T-cell (primary cell): ENCODE results near the gene RNASEH2A. TPM values are rescaled to one million over a fixed set of nuclear protein-coding genes. Genes with fewer than 3 reads are reported as not detected.

Source experiments
- ATAC-seq, 4 experiments: fragments of 200-7000 bp in 3 of 4; fragments of 150-1000 bp in 1 of 4; cut with Tn5 transposase; replicated peaks in 1 of 4; 1 replicate in 3 of 4; 2 replicates in 1 of 4; pipeline ENCODE4 v1.10.0; 2021; ENCODE audit warnings: moderate library complexity in 3 of 4, mild to moderate bottlenecking in 2 of 4, moderate number of reproducible peaks in 1 of 4
- CTCF ChIA-PET, 2 donors: fragments of 300-600 bp; sonication (Branson Sonifier 250); formaldehyde crosslinking; loops; one replicate each; lab custom pipeline; 2022; ENCODE audit warnings: antibody characterized with exemption in 2 of 2; lab: Charles Lee
- POLR2A ChIA-PET, 2 donors: fragments of 300-600 bp; sonication (Branson Sonifier 250); formaldehyde crosslinking; loops; one replicate each; lab custom pipeline; 2022; ENCODE audit warnings: antibody characterized with exemption in 2 of 2; lab: Charles Lee
- DNase-seq, 35 experiments: peaks; one replicate each; pipeline versions ENCODE4 v3.0.0 to v3.0.0-alpha.2; 2013 to 2023
- H3K27ac ChIP-seq: one replicate; pipeline ENCODE4 v1.5.1; 2013; ENCODE audit warnings: low read length
- H3K27me3 ChIP-seq, 2 experiments: replicated peaks in 1 of 2; 1 replicate in 1 of 2; 2 replicates in 1 of 2; pipeline versions ENCODE4 v1.6.1 to v1.7.0; 2013; ENCODE audit warnings: low read length in 1 of 2, mixed read lengths in 1 of 2; ENCODE audit not compliant: control insufficient read depth in 2 of 2, insufficient read depth in 2 of 2; ENCODE audit errors: extremely low read depth in 1 of 2
- H3K36me3 ChIP-seq, 2 donors: 1 replicate in 1 of 2; 2 replicates in 1 of 2; pipeline versions ENCODE4 v1.6.1 to v1.7.0; 2013; ENCODE audit warnings: low read length in 1 of 2; ENCODE audit not compliant: control insufficient read depth in 2 of 2, insufficient read depth in 1 of 2; ENCODE audit errors: extremely low read depth in 1 of 2
- H3K4me1 ChIP-seq, 2 experiments: 1 replicate in 1 of 2; 2 replicates in 1 of 2; pipeline versions ENCODE4 v1.6.1 to v1.7.0; 2013; ENCODE audit warnings: low read length in 2 of 2, mixed read lengths in 1 of 2; ENCODE audit not compliant: insufficient read depth in 2 of 2, control insufficient read depth in 1 of 2; ENCODE audit errors: extremely low read depth in 1 of 2
- H3K4me3 ChIP-seq, 2 donors: 1 replicate in 1 of 2; 2 replicates in 1 of 2; pipeline versions ENCODE4 v1.5.1 to v1.7.0; 2013; ENCODE audit warnings: mild to moderate bottlenecking in 2 of 2, low read length in 1 of 2, moderate library complexity in 1 of 2; ENCODE audit not compliant: control insufficient read depth in 1 of 2; ENCODE audit errors: extremely low read depth in 1 of 2
- H3K9me3 ChIP-seq: 2 replicates; pipeline ENCODE4 v1.7.0; 2013
- H3K27ac Mint-ChIP-seq, 2 donors: one replicate each; pipeline ENCODE4 v1.8.0; 2020 to 2021; ENCODE audit warnings: mild to moderate bottlenecking in 2 of 2, mixed read lengths in 2 of 2
- H3K27me3 Mint-ChIP-seq, 2 donors: one replicate each; pipeline ENCODE4 v1.8.0; 2021 to 2022; ENCODE audit warnings: mixed read lengths in 2 of 2
- H3K36me3 Mint-ChIP-seq: one replicate; pipeline ENCODE4 v1.8.0; 2021; ENCODE audit warnings: mixed read lengths
- H3K4me1 Mint-ChIP-seq, 3 donors: one replicate each; pipeline ENCODE4 v1.8.0; 2020 to 2022; ENCODE audit warnings: mixed read lengths in 3 of 3, mild to moderate bottlenecking in 1 of 3
- H3K4me3 Mint-ChIP-seq, 3 donors: one replicate each; pipeline ENCODE4 v1.8.0; 2020 to 2022; ENCODE audit warnings: mild to moderate bottlenecking in 3 of 3, mixed read lengths in 3 of 3, moderate library complexity in 3 of 3
- H3K9me3 Mint-ChIP-seq, 3 donors: one replicate each; pipeline ENCODE4 v1.8.0; 2020 to 2022; ENCODE audit warnings: mixed read lengths in 3 of 3
- WGBS: methylation state at CpG from one replicate; pipeline ENCODE4 v1.1.5; 2013; ENCODE audit warnings: missing lambda C conversion rate; ENCODE audit not compliant: insufficient coverage; 5-methylcytosine and 5-hydroxymethylcytosine counted together
- total RNA-seq, 35 experiments: library from RNA in 6 of 35; stranded (reverse) in 6 of 35; fragments of 120-200 nt in 1 of 35; gene quantifications; one replicate each; pipeline versions ENCODE4 v1.2.1 to v1.2.4 and lab custom pipeline; 2013 to 2026

The RNASEH2A gene
- total RNA-seq, 5 donors from 2014 or later (not counting 1 experiment from before 2014, with no cell fraction given) = 4.7 to 18.0 (median 15.0) TPM

DNA sequence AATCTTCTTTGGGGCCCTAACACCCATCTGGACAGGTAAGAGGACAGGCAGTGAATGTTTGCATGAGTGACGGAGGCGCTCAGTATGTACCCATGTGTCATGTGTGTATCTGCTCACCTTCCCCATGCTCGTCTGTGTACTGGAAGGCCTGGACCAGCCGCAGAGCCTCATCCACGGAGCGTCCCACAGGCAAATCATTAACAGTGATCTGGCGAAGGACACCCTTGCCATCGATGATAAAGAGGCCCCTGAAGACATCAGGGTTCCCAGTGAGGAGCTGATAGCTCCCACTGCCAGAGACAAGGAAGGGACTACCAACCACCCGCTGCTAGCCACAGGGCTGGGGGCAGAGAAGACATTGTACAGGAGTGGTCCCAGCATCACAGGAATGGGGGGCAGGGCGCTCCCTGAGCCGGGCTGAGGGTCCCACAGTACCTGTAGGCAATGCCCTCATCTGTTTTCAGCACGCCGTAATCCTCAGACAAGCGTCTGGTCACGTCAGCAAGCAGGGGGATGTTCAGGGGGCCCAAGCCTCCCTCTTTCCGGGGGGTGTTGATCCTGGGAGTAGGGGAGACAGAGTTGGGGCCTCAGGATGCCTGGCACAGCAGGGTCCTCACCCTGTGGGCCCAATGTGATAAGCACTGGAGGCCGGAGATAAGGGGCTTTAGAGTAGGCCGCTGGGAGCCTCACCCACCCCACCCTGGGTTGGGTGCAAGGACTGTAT, 6.5 kb upstream of the RNASEH2A start:
- Mint-ChIP-seq H3K4me1 (peaks cover 30 to 38% (median 36%) of the 10 kb centered on the region in 3 donors), H3K27ac (peak overlapping the region; percentile 76 to 85), H3K36me3 (peaks cover 3% of the 10 kb centered on the region), H3K4me3 (peak overlapping the region; percentile 86 to 87 (median 86)), H3K9me3 (no peaks in the 10 kb centered on the region), H3K27me3 (no peaks in the 10 kb centered on the region)
- peaks cover 0 to 21% of the 10 kb centered on the region in 2 donors for H3K36me3 ChIP-seq
- peak overlapping the region; percentile 18 for H3K27ac ChIP-seq
- ChIA-PET CTCF (interaction anchor here (0.6 to 1.4 kb wide), 5 partner anchors 24 to 74 kb away, joined by 3 to 6 read pairs (median 5); no protein-coding TSS in a partner anchor), POLR2A (interaction anchor here (0.6 to 0.7 kb wide), 4 partner anchors 8 to 117 kb away, joined by 3 read pairs; no protein-coding TSS in a partner anchor)
- peak overlapping the region in 1 of 2 donors; percentile 96 for H3K4me3 ChIP-seq
- H3K9me3 ChIP-seq = no peaks in the 10 kb centered on the region
- 94% methylated on average over 14 of the region's 18 CpGs for WGBS
- peaks cover 15 to 44% of the 10 kb centered on the region in 2 experiments for H3K4me1 ChIP-seq
- H3K27me3 ChIP-seq = no peaks in the 10 kb centered on the region
- ATAC-seq = no peak
- no peak for DNase-seq

- WGBS = no CpG with 5 or more reads among the region's 1 CpG
- no peaks in the 10 kb centered on the region for H3K9me3 ChIP-seq
- peaks cover 14 to 39% of the 10 kb centered on the region in 2 experiments for H3K4me1 ChIP-seq
- peak overlapping the region; percentile 93 to 96 for H3K4me3 ChIP-seq
- DNase-seq (no peak), ATAC-seq (no peak)
- H3K27ac ChIP-seq = peak overlapping the region; percentile 18
- POLR2A ChIA-PET = interaction anchor here (0.6 to 0.7 kb wide), 2 partner anchors 9 to 117 kb away, joined by 3 read pairs; no protein-coding TSS in a partner anchor
- H3K27me3 ChIP-seq = no peaks in the 10 kb centered on the region
- Mint-ChIP-seq H3K36me3 (peaks cover 3% of the 10 kb centered on the region), H3K4me3 (peak overlapping the region; percentile 86 to 87 (median 86)), H3K4me1 (peaks cover 28 to 35% (median 33%) of the 10 kb centered on the region in 3 donors), H3K27ac (peak overlapping the region; percentile 76 to 85), H3K9me3 (no peaks in the 10 kb centered on the region), H3K27me3 (no peaks in the 10 kb centered on the region)
- CTCF ChIA-PET = interaction anchor here in 1 of 2 donors (0.6 to 1.4 kb wide), 3 partner anchors 41 to 168 kb away, joined by 3 to 6 read pairs (median 5); no protein-coding TSS in a partner anchor
- H3K36me3 ChIP-seq = peaks cover 0 to 21% of the 10 kb centered on the region in 2 donors
Measured at GRCh38 chr19:12800466-12800770, 6.0 kb upstream of the RNASEH2A start.

DNA sequence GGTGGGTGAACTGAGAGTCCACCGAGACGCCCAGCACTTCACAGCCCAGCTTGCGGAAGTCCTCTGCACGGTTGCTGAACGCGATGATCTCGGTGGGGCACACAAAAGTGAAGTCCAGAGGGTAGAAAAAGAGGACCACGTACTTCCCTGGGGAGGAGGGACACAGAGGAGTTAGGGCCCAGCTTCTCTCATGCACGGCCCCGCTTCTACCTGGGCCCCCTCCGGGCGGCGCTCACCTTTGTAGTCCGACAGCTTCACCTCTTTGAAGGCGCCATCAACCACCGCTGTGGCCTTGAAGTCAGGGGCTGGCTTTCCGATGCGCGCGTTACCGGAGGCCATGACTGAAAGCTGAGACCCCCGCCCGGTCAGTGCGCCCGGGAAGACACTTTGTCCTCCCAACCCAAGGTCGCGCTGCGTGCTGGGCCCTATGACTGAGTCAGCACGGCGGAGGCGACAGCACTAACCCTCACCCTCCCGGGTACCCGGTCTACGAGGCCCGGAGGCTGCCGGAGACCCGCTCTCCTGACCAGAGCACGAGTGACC, 5.4 kb upstream of the RNASEH2A start:
- Histone ChIP-seq H3K36me3 (peaks cover 0 to 21% of the 10 kb centered on the region in 2 donors), H3K9me3 (no peaks in the 10 kb centered on the region), H3K27me3 (no peaks in the 10 kb centered on the region), H3K4me3 (peak overlapping the region; percentile 93 to 96), H3K27ac (peak overlapping the region; percentile 65), H3K4me1 (peaks cover 11 to 37% of the 10 kb centered on the region in 2 experiments)
- no peaks in the 10 kb centered on the region for H3K27me3 Mint-ChIP-seq
- DNase-seq = peak in 2 of 35 experiments; percentile 11 to 16
- peak overlapping the region; percentile 76 to 85 for H3K27ac Mint-ChIP-seq
- peaks cover 3% of the 10 kb centered on the region for H3K36me3 Mint-ChIP-seq
- peak; percentile 3 to 17 (median 10) for ATAC-seq
- no peaks in the 10 kb centered on the region for H3K9me3 Mint-ChIP-seq
- peaks cover 23 to 33% (median 29%) of the 10 kb centered on the region in 3 donors for H3K4me1 Mint-ChIP-seq
- CTCF ChIA-PET = interaction anchor here (0.5 to 1.4 kb wide), 4 partner anchors 36 to 290 kb away, joined by 3 to 6 read pairs (median 4); no protein-coding TSS in a partner anchor
- WGBS = 7% methylated on average over 30 of the region's 38 CpGs
- peak overlapping the region; percentile 86 to 87 (median 86) for H3K4me3 Mint-ChIP-seq
- POLR2A ChIA-PET = interaction anchor here (0.6 to 0.7 kb wide), 4 partner anchors 9 to 1604 kb away, joined by 3 to 7 read pairs (median 3); no protein-coding TSS in a partner anchor

GRCh38 chr19:12801466-12802266, 4.7 kb upstream of the RNASEH2A start, which contains the start of the genes PRDX2 and THSD8:
PRDX2 (minus strand) TSS chr19:12801800; CDS start chr19:12801261, 539 bp downstream.
THSD8 (plus strand) TSS chr19:12802069; CDS start chr19:12802072, 3 bp downstream.
- ATAC-seq (peak; percentile 22 to 80 (median 78)), DNase-seq (peak in 27 of 35 experiments; percentile 33 to 83 (median 58))
- peaks cover 0 to 2% of the 10 kb centered on the region in 2 experiments for H3K27me3 ChIP-seq
- H3K4me1 ChIP-seq = peaks cover 6 to 37% of the 10 kb centered on the region in 2 experiments
- no peaks in the 10 kb centered on the region for H3K9me3 ChIP-seq
- peak within 1 kb of the TSS; percentile 93 to 96 for H3K4me3 ChIP-seq
- peaks cover 0 to 20% of the 10 kb centered on the region in 2 donors for H3K36me3 ChIP-seq
- H3K4me3 Mint-ChIP-seq = peak within 1 kb of the TSS; percentile 86 to 87 (median 86)
- CTCF ChIA-PET = interaction anchor here in 1 of 2 donors (0.6 kb wide), 1 partner anchor 290 kb away, joined by 4 read pairs; no protein-coding TSS in a partner anchor
- no peaks in the 10 kb centered on the region for H3K9me3 Mint-ChIP-seq
- H3K27ac ChIP-seq = peak within 1 kb of the TSS; percentile 65
- POLR2A ChIA-PET = interaction anchor here (0.6 kb wide), 2 partner anchors 25 to 1604 kb away, joined by 3 to 7 read pairs; no protein-coding TSS in a partner anchor
- WGBS = under 1% methylated on average over 77 of the region's 78 CpGs
- peaks cover 24 to 33% (median 29%) of the 10 kb centered on the region in 3 donors for H3K4me1 Mint-ChIP-seq
- peak within 1 kb of the TSS; percentile 76 to 85 for H3K27ac Mint-ChIP-seq
- peaks cover under 1% of the 10 kb centered on the region for H3K36me3 Mint-ChIP-seq
- H3K27me3 Mint-ChIP-seq = no peaks in the 10 kb centered on the region

DNA sequence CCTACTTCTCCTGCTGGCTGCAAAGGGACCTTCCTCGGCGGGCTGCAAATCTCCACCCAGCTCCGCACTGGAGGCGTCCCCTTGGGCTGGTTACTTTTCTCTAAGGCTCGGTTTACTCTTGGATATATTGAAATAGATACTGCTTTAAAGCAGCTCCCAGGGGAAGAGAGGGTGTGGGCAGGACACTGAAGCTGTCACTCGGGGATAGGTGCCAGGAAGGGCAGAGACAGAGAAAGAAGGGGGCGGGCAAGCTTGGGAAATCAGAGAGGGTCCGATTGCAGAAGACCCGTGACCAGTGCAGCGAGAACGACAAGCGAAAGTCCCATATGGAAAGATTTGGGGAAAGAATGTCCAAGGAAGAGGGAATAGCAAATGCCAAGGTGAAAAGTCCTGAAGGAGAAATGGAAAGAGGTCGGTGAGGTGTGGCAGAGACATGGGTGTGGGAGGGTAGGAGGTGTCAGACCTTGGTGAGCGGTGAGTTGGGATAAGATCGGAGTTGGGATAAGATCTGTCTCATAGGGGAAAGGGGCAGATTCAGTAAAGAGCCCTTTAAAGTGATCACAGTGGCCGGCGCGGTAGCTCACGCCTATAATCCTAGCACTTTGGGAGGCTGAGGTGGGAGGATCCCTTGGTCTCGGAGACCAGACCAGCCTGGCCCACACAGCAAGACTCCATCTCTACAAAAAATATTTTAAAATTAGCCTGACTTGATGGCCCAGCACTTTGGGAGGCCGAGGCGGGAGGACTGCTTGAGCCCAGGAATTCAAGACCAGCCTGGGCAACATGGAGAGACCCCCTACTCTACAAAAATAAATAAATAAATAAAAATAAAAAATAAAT, 3.9 kb upstream of the RNASEH2A start:
- H3K36me3 Mint-ChIP-seq = no peaks in the 10 kb centered on the region
- H3K4me1 Mint-ChIP-seq = peaks cover 28 to 38% (median 35%) of the 10 kb centered on the region in 3 donors
- H3K27me3 Mint-ChIP-seq = no peaks in the 10 kb centered on the region
- H3K27ac Mint-ChIP-seq = peak overlapping the region in 1 of 2 donors; percentile 41
- Histone ChIP-seq H3K27me3 (peaks cover 0 to 2% of the 10 kb centered on the region in 2 experiments), H3K9me3 (no peaks in the 10 kb centered on the region), H3K4me3 (peak overlapping the region; percentile 93 to 96), H3K27ac (no peak overlapping the region), H3K36me3 (peaks cover 0 to 15% of the 10 kb centered on the region in 2 donors), H3K4me1 (peaks cover 10 to 43% of the 10 kb centered on the region in 2 experiments)
- CTCF ChIA-PET = interaction anchor here in 1 of 2 donors (0.5 kb wide), 1 partner anchor 8 kb away, joined by 5 read pairs; no protein-coding TSS in a partner anchor
- H3K9me3 Mint-ChIP-seq = no peaks in the 10 kb centered on the region
- DNase-seq = no peak
- no peak for ATAC-seq
- WGBS = 38% methylated on average over 15 of the region's 22 CpGs
- POLR2A ChIA-PET = no interaction called here
- peak overlapping the region; percentile 86 to 87 (median 86) for H3K4me3 Mint-ChIP-seq
